CD14-positive monocyte (primary cell): Measurements from ENCODE around the gene NFKBIA. TPM values are rescaled to one million over a fixed set of nuclear protein-coding genes. Genes with fewer than 3 reads are reported as not detected.
A peak's percentile ranks its signal among the peaks of the same experiment; 100 is the strongest.
"Not testable (repeated sequence)": the region's sequence is repeated elsewhere in the genome, so short reads cannot be mapped to it uniquely, and the experiment has no call there.

Experiments
- DNase-seq, 3 donors: peaks; one replicate each; pipeline ENCODE4 v3.0.0-alpha.2; 2011 to 2022
- H2AFZ ChIP-seq: 2 replicates; pipeline ENCODE4 v1.6.0; 2012; ENCODE audit warnings: mild to moderate bottlenecking, low read depth, low read length, inconsistent platforms; ENCODE audit not compliant: insufficient read depth, poor library complexity, severe bottlenecking
- H3K27ac ChIP-seq, 2 donors: 1 replicate in 1 of 2; 2 replicates in 1 of 2; pipeline ENCODE4 v1.5.1; 2012 to 2013; ENCODE audit warnings: low read length in 2 of 2, control low read depth in 1 of 2, inconsistent platforms in 1 of 2, low read depth in 1 of 2, mild to moderate bottlenecking in 1 of 2
- H3K27me3 ChIP-seq, 2 donors: one replicate each; pipeline versions ENCODE4 v1.6.0 to v1.6.1; 2011 to 2013; ENCODE audit warnings: low read length in 2 of 2; ENCODE audit not compliant: control insufficient read depth in 2 of 2, insufficient read depth in 2 of 2
- H3K36me3 ChIP-seq, 2 donors: replicated peaks in 1 of 2; 1 replicate in 1 of 2; 2 replicates in 1 of 2; pipeline versions ENCODE4 v1.5.1 to v1.6.1; 2012 to 2013; ENCODE audit warnings: low read length in 2 of 2, control low read depth in 1 of 2, inconsistent platforms in 1 of 2, mild to moderate bottlenecking in 1 of 2; ENCODE audit not compliant: insufficient read depth in 2 of 2, control insufficient read depth in 1 of 2
- H3K4me1 ChIP-seq, 2 donors: 1 replicate in 1 of 2; 2 replicates in 1 of 2; pipeline versions ENCODE4 v1.5.1 to v1.6.1; 2012 to 2013; ENCODE audit warnings: low read length in 2 of 2, control low read depth in 1 of 2, inconsistent platforms in 1 of 2, mild to moderate bottlenecking in 1 of 2, moderate library complexity in 1 of 2; ENCODE audit not compliant: insufficient read depth in 2 of 2, control insufficient read depth in 1 of 2
- H3K4me2 ChIP-seq: replicated peaks from 2 replicates; pipeline ENCODE3; 2012; ENCODE audit warnings: low read length, moderate library complexity, mild to moderate bottlenecking; ENCODE audit not compliant: poor library complexity, severe bottlenecking; ENCODE audit errors: extremely low read depth
- H3K4me3 ChIP-seq, 3 experiments: fragments of 200-600 bp in 1 of 3; sonication (generic) in 1 of 3; replicated peaks in 1 of 3; 1 replicate in 2 of 3; 2 replicates in 1 of 3; pipeline ENCODE4 v1.5.1; 2011 to 2013; ENCODE audit warnings: low read length in 3 of 3, mild to moderate bottlenecking in 3 of 3, control low read depth in 2 of 3, low read depth in 2 of 3, inconsistent platforms in 1 of 3, moderate library complexity in 1 of 3
- H3K79me2 ChIP-seq: 2 replicates; pipeline ENCODE4 v1.6.0; 2012; ENCODE audit warnings: mild to moderate bottlenecking, control low read depth, inconsistent platforms, low read length, moderate library complexity; ENCODE audit not compliant: insufficient read depth
- H3K9ac ChIP-seq: 2 replicates; pipeline ENCODE4 v1.6.0; 2017; ENCODE audit warnings: low read length, mild to moderate bottlenecking; ENCODE audit not compliant: insufficient read depth, poor library complexity, severe bottlenecking
- H3K9me3 ChIP-seq, 2 donors: replicated peaks in 1 of 2; 1 replicate in 1 of 2; 2 replicates in 1 of 2; pipeline versions ENCODE4 v1.5.1 to v1.6.1; 2012 to 2013; ENCODE audit warnings: low read length in 2 of 2, control low read depth in 1 of 2; ENCODE audit not compliant: control insufficient read depth in 1 of 2, insufficient read depth in 1 of 2
- H4K20me1 ChIP-seq: 2 replicates; pipeline ENCODE4 v1.6.0; 2012; ENCODE audit warnings: mild to moderate bottlenecking, low read length, control low read depth, moderate library complexity; ENCODE audit not compliant: insufficient read depth
- H3K27ac Mint-ChIP-seq, 7 donors: one replicate each; pipeline ENCODE4 v1.8.0; 2020; ENCODE audit warnings: mild to moderate bottlenecking in 7 of 7, mixed read lengths in 7 of 7, moderate library complexity in 6 of 7, inconsistent platforms in 2 of 7
- H3K27me3 Mint-ChIP-seq, 3 donors: one replicate each; pipeline ENCODE4 v1.8.0; 2021 to 2022; ENCODE audit warnings: low read depth in 3 of 3, mild to moderate bottlenecking in 3 of 3, mixed read lengths in 3 of 3, moderate library complexity in 3 of 3, inconsistent platforms in 1 of 3
- H3K36me3 Mint-ChIP-seq, 2 donors: one replicate each; pipeline ENCODE4 v1.8.0; 2020; ENCODE audit warnings: mixed read lengths in 2 of 2, inconsistent platforms in 1 of 2, mild to moderate bottlenecking in 1 of 2
- H3K4me1 Mint-ChIP-seq: one replicate; pipeline ENCODE4 v1.8.0; 2020; ENCODE audit warnings: mild to moderate bottlenecking, mixed read lengths
- H3K4me3 Mint-ChIP-seq, 2 donors: one replicate each; pipeline ENCODE4 v1.8.0; 2020; ENCODE audit warnings: mild to moderate bottlenecking in 2 of 2, mixed read lengths in 2 of 2, moderate library complexity in 1 of 2
- H3K9me3 Mint-ChIP-seq, 7 donors: one replicate each; pipeline ENCODE4 v1.8.0; 2020 to 2022; ENCODE audit warnings: mixed read lengths in 7 of 7, mild to moderate bottlenecking in 6 of 7, moderate library complexity in 6 of 7, inconsistent platforms in 2 of 7
- WGBS: methylation state at CpG from one replicate; pipeline ENCODE4 v1.1.5; 2013; ENCODE audit warnings: missing lambda C conversion rate; ENCODE audit not compliant: insufficient coverage; 5-methylcytosine and 5-hydroxymethylcytosine counted together
- intact Hi-C, 2 donors: fragments of 100-400 bp; cut with micrococcal nuclease; formaldehyde crosslinking; loops; one replicate each; pipeline versions ENCODE4 v1.15.0 to v1.15.1; 2023
- polyA plus RNA-seq, 3 donors: library from polyadenylated mRNA; depleted of rRNA in 1 of 3; unstranded in 2 of 3; stranded (reverse) in 1 of 3; fragments of 300-500 nt in 2 of 3; fragments of >200 nt in 1 of 3; fragmentation: Illumina TruSeq in 2 of 3; gene quantifications; 1 replicate in 2 of 3; 2 replicates in 1 of 3; pipeline ENCODE4 v1.2.3, GENCODE V29; 2012 to 2021
- TF ChIP-seq, protein P1 (sequence below): fragments of 200-600 bp; IDR thresholded peaks from one replicate; pipeline ENCODE4 v1.8.0; 2022; ENCODE audit warnings: antibody characterized with exemption, mild to moderate bottlenecking

The NFKBIA gene
- polyA plus RNA-seq, 3 donors = 868 to 4,739 (median 935) TPM

GRCh38 chr14:35355981-35356841 lies 48.3 kb downstream of the NFKBIA start:
- no peaks in the 10 kb centered on the region for H3K9me3 ChIP-seq

DNA sequence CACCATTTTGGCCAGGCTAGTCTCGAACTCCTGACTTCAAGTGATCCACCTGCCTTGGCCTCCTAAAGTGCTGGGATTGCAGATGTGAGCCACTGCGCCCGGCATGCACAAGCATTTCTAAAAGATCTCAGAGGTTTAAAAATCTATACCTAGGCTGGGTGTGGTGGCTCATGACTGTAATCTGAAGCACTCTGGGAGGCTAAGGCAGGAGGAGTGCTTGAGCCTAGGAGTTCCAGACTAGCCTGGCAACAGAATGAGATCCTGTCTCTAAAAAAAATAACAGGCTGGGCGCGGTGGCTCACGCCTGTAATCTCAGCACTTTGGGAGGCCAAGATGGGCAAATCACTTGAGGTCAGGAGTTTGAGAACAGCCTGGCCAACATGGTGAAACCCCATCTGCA lies 49.3 kb downstream of the NFKBIA start:
- DNase-seq, H2AFZ ChIP-seq, H3K27ac ChIP-seq, H3K9me3 ChIP-seq, H3K9ac ChIP-seq, H3K27me3 Mint-ChIP-seq, H4K20me1 ChIP-seq, H3K4me2 ChIP-seq, H3K36me3 ChIP-seq, intact Hi-C loops, H3K27me3 ChIP-seq, H3K79me2 ChIP-seq, H3K4me3 Mint-ChIP-seq, H3K4me3 ChIP-seq, H3K36me3 Mint-ChIP-seq, H3K9me3 Mint-ChIP-seq: not testable (repeated sequence)
- Mint-ChIP-seq H3K27ac (peak overlapping the region in 1 of 7 donors; percentile 75), H3K4me1 (peaks cover 34% of the 10 kb centered on the region)
- peaks cover 25 to 27% of the 10 kb centered on the region in 2 donors for H3K4me1 ChIP-seq
- WGBS = 100% methylated on average over 2 of the region's 6 CpGs

More at GRCh38 chr14:35355981-35356841, 48.3 kb downstream of the NFKBIA start:
- DNase-seq = peak in 1 of 3 donors; percentile 26
- peaks cover 34% of the 10 kb centered on the region for H3K4me1 Mint-ChIP-seq
- H3K4me3 Mint-ChIP-seq = no peak overlapping the region
- WGBS = 90% methylated on average over 2 of the region's 5 CpGs
- Histone ChIP-seq H4K20me1 (no peaks in the 10 kb centered on the region), H3K36me3 (no peaks in the 10 kb centered on the region), H3K79me2 (no peaks in the 10 kb centered on the region), H3K9ac (no peak overlapping the region), H3K4me2 (no peak overlapping the region), H2AFZ (no peak overlapping the region), H3K27ac (no peak overlapping the region), H3K4me1 (peaks cover 25 to 27% of the 10 kb centered on the region in 2 donors), H3K4me3 (no peak overlapping the region), H3K27me3 (no peaks in the 10 kb centered on the region)
- peaks cover 0 to 2% (median 2%) of the 10 kb centered on the region in 3 donors for H3K27me3 Mint-ChIP-seq
- H3K36me3 Mint-ChIP-seq = no peaks in the 10 kb centered on the region
- TF ChIP-seq, protein P1, sequence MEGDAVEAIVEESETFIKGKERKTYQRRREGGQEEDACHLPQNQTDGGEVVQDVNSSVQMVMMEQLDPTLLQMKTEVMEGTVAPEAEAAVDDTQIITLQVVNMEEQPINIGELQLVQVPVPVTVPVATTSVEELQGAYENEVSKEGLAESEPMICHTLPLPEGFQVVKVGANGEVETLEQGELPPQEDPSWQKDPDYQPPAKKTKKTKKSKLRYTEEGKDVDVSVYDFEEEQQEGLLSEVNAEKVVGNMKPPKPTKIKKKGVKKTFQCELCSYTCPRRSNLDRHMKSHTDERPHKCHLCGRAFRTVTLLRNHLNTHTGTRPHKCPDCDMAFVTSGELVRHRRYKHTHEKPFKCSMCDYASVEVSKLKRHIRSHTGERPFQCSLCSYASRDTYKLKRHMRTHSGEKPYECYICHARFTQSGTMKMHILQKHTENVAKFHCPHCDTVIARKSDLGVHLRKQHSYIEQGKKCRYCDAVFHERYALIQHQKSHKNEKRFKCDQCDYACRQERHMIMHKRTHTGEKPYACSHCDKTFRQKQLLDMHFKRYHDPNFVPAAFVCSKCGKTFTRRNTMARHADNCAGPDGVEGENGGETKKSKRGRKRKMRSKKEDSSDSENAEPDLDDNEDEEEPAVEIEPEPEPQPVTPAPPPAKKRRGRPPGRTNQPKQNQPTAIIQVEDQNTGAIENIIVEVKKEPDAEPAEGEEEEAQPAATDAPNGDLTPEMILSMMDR = no peak
- H3K27ac Mint-ChIP-seq = peak overlapping the region in 1 of 7 donors; percentile 53
- H3K9me3 Mint-ChIP-seq = peaks cover 0 to 2% (median 0%) of the 10 kb centered on the region in 7 donors
- intact Hi-C loops = no loop called here
